ENCODE results near the gene PHF13.
A peak's percentile ranks its signal among the peaks of the same experiment; 100 is the strongest.

Gene PHF13

GRCh38 chr1:6613361-6614018 is at the start of gene PHF13:
Gene PHF13, plus strand, starts transcription at chr1:6613731. Its CDS starts 336 bp downstream, at chr1:6614067.
- peak; percentile 65; the same call in 1 of the 2 replicates for TF ChIP-seq POLR2AphosphoS5 (IDR thresholded peaks at IDR 0.05; ENCODE audit: borderline replicate concordance, low read depth, low read length)
- peak; percentile 80 for TF ChIP-seq FOXP2 (optimal IDR thresholded peaks at IDR 0.05; ENCODE audit: control extremely low read depth, extremely low read length, insufficient read depth)
- TF ChIP-seq EZH2 (IDR thresholded peaks at IDR 0.05), result no peak
- peak; percentile 95 for DNase-seq (ENCODE audit: low read depth, low spot score)
- Histone ChIP-seq H3K36me3 (ENCODE audit: insufficient read depth, low read length) (peaks cover 20% of the 10 kb centered on the region), H3K27ac (peak within 1 kb of the TSS; percentile 42; the same call in 1 of the 2 replicates), H3K4me3 (peak within 1 kb of the TSS; percentile 95), H3K9ac (ENCODE audit: insufficient read length) (peak within 1 kb of the TSS; percentile 87), H3K9me3 (ENCODE audit: low read depth, low read length) (no peaks in the 10 kb centered on the region)

GRCh38 chr1:6569033-6569432 is 44.5 kb upstream of the PHF13 start:
- TF ChIP-seq EZH2 (IDR thresholded peaks at IDR 0.05), result no peak
- TF ChIP-seq FOXP2 (optimal IDR thresholded peaks at IDR 0.05; ENCODE audit: control extremely low read depth, extremely low read length, insufficient read depth), result no peak
- no peak for TF ChIP-seq POLR2AphosphoS5 (IDR thresholded peaks at IDR 0.05; ENCODE audit: borderline replicate concordance, low read depth, low read length)
- Histone ChIP-seq H3K36me3 (ENCODE audit: insufficient read depth, low read length) (no peaks in the 10 kb centered on the region), H3K27ac (no peak overlapping the region), H3K9ac (ENCODE audit: insufficient read length) (no peak overlapping the region), H3K9me3 (ENCODE audit: low read depth, low read length) (no peaks in the 10 kb centered on the region), H3K4me3 (no peak overlapping the region)
- DNase-seq (ENCODE audit: low read depth, low spot score), result no peak

- no peaks in the 10 kb centered on the region for H3K36me3 ChIP-seq (ENCODE audit: insufficient read depth, low read length)
- H3K9me3 ChIP-seq (ENCODE audit: low read depth, low read length), result no peaks in the 10 kb centered on the region
- no peak overlapping the region for H3K27ac ChIP-seq
- H3K4me3 ChIP-seq, result no peak overlapping the region
- TF ChIP-seq EZH2 (IDR thresholded peaks at IDR 0.05), result no peak
- TF ChIP-seq FOXP2 (optimal IDR thresholded peaks at IDR 0.05; ENCODE audit: control extremely low read depth, extremely low read length, insufficient read depth), result no peak
- no peak for TF ChIP-seq POLR2AphosphoS5 (IDR thresholded peaks at IDR 0.05; ENCODE audit: borderline replicate concordance, low read depth, low read length)
- H3K9ac ChIP-seq (ENCODE audit: insufficient read length), result no peak overlapping the region
- DNase-seq (ENCODE audit: low read depth, low spot score), result no peak
Measured at GRCh38 chr1:6570100-6570499, 43.4 kb upstream of the PHF13 start.

- TF ChIP-seq EZH2 (IDR thresholded peaks at IDR 0.05) (no peak), FOXP2 (optimal IDR thresholded peaks at IDR 0.05; ENCODE audit: control extremely low read depth, extremely low read length, insufficient read depth) (no peak), POLR2AphosphoS5 (IDR thresholded peaks at IDR 0.05; ENCODE audit: borderline replicate concordance, low read depth, low read length) (no peak)
- no peak for DNase-seq (ENCODE audit: low read depth, low spot score)
- Histone ChIP-seq H3K9ac (ENCODE audit: insufficient read length) (no peak overlapping the region), H3K36me3 (ENCODE audit: insufficient read depth, low read length) (no peaks in the 10 kb centered on the region), H3K4me3 (no peak overlapping the region), H3K9me3 (ENCODE audit: low read depth, low read length) (no peaks in the 10 kb centered on the region), H3K27ac (no peak overlapping the region)
Measured at GRCh38 chr1:6570987-6571386, 42.5 kb upstream of the PHF13 start.

- H3K4me3 ChIP-seq, result no peak overlapping the region
- H3K9me3 ChIP-seq (ENCODE audit: low read depth, low read length), result no peaks in the 10 kb centered on the region
- no peak overlapping the region for H3K9ac ChIP-seq (ENCODE audit: insufficient read length)
- H3K27ac ChIP-seq, result no peak overlapping the region
- no peaks in the 10 kb centered on the region for H3K36me3 ChIP-seq (ENCODE audit: insufficient read depth, low read length)
- DNase-seq (ENCODE audit: low read depth, low spot score), result no peak
- TF ChIP-seq FOXP2 (optimal IDR thresholded peaks at IDR 0.05; ENCODE audit: control extremely low read depth, extremely low read length, insufficient read depth) (no peak), POLR2AphosphoS5 (IDR thresholded peaks at IDR 0.05; ENCODE audit: borderline replicate concordance, low read depth, low read length) (no peak), EZH2 (IDR thresholded peaks at IDR 0.05) (no peak)
Measured at GRCh38 chr1:6572653-6573383, 40.7 kb upstream of the PHF13 start.

GRCh38 chr1:6574025-6574620 is 39.4 kb upstream of the PHF13 start:
- no peak for DNase-seq (ENCODE audit: low read depth, low spot score)
- Histone ChIP-seq H3K9me3 (ENCODE audit: low read depth, low read length) (no peaks in the 10 kb centered on the region), H3K4me3 (no peak overlapping the region), H3K27ac (no peak overlapping the region), H3K36me3 (ENCODE audit: insufficient read depth, low read length) (no peaks in the 10 kb centered on the region), H3K9ac (ENCODE audit: insufficient read length) (no peak overlapping the region)
- TF ChIP-seq FOXP2 (optimal IDR thresholded peaks at IDR 0.05; ENCODE audit: control extremely low read depth, extremely low read length, insufficient read depth) (no peak), POLR2AphosphoS5 (IDR thresholded peaks at IDR 0.05; ENCODE audit: borderline replicate concordance, low read depth, low read length) (no peak), EZH2 (IDR thresholded peaks at IDR 0.05) (no peak)

- TF ChIP-seq EZH2 (IDR thresholded peaks at IDR 0.05), result no peak
- no peak for TF ChIP-seq POLR2AphosphoS5 (IDR thresholded peaks at IDR 0.05; ENCODE audit: borderline replicate concordance, low read depth, low read length)
- no peak for TF ChIP-seq FOXP2 (optimal IDR thresholded peaks at IDR 0.05; ENCODE audit: control extremely low read depth, extremely low read length, insufficient read depth)
- DNase-seq (ENCODE audit: low read depth, low spot score), result no peak
- no peak overlapping the region for H3K9ac ChIP-seq (ENCODE audit: insufficient read length)
- no peak overlapping the region for H3K27ac ChIP-seq
- no peaks in the 10 kb centered on the region for H3K9me3 ChIP-seq (ENCODE audit: low read depth, low read length)
- no peak overlapping the region for H3K4me3 ChIP-seq
- no peaks in the 10 kb centered on the region for H3K36me3 ChIP-seq (ENCODE audit: insufficient read depth, low read length)
Measured at GRCh38 chr1:6574818-6575217, 38.7 kb upstream of the PHF13 start.

- no peak for TF ChIP-seq FOXP2 (optimal IDR thresholded peaks at IDR 0.05; ENCODE audit: control extremely low read depth, extremely low read length, insufficient read depth)
- no peak for TF ChIP-seq EZH2 (IDR thresholded peaks at IDR 0.05)
- TF ChIP-seq POLR2AphosphoS5 (IDR thresholded peaks at IDR 0.05; ENCODE audit: borderline replicate concordance, low read depth, low read length), result no peak
- H3K9ac ChIP-seq (ENCODE audit: insufficient read length), result no peak overlapping the region
- H3K27ac ChIP-seq, result no peak overlapping the region
- H3K36me3 ChIP-seq (ENCODE audit: insufficient read depth, low read length), result no peaks in the 10 kb centered on the region
- H3K4me3 ChIP-seq, result no peak overlapping the region
- H3K9me3 ChIP-seq (ENCODE audit: low read depth, low read length), result no peaks in the 10 kb centered on the region
- DNase-seq (ENCODE audit: low read depth, low spot score), result no peak
Measured at GRCh38 chr1:6577831-6578525, 35.6 kb upstream of the PHF13 start.
